Suprapubic skin (tissue), 4 donors: ENCODE results near the gene ACVR2B. TPM values are rescaled to one million over a fixed set of nuclear protein-coding genes. Genes with fewer than 3 reads are reported as not detected.

Source experiments
- DNase-seq, 2 donors: peaks; one replicate each; pipeline ENCODE4 v3.0.0-alpha.2; 2019; ENCODE audit warnings: low spot score in 2 of 2
- H3K27ac ChIP-seq: fragments of 200-600 bp; sonication (generic); one replicate; pipeline ENCODE4 v1.5.1; 2019
- H3K27me3 ChIP-seq: fragments of 200-600 bp; sonication (generic); one replicate; pipeline ENCODE4 v1.5.1; 2019
- H3K36me3 ChIP-seq: fragments of 200-600 bp; sonication (generic); one replicate; pipeline ENCODE4 v1.5.1; 2019
- H3K4me1 ChIP-seq: fragments of 200-600 bp; sonication (generic); one replicate; pipeline ENCODE4 v1.5.1; 2019
- H3K4me3 ChIP-seq: fragments of 200-600 bp; sonication (generic); one replicate; pipeline ENCODE4 v1.5.1; 2019; ENCODE audit warnings: mild to moderate bottlenecking
- H3K9me3 ChIP-seq: fragments of 200-600 bp; sonication (generic); one replicate; pipeline ENCODE4 v1.5.1; 2019
- CTCF ChIP-seq, 2 donors: fragments of 200-600 bp in 1 of 2; fragments of 450-650 bp in 1 of 2; sonication (generic) in 1 of 2; IDR thresholded peaks; one replicate each; pipeline ENCODE4 v1.5.1; 2016 to 2019; ENCODE audit warnings: antibody characterized with exemption in 2 of 2, mild to moderate bottlenecking in 1 of 2, moderate library complexity in 1 of 2
- EP300 ChIP-seq: sonication (generic); formaldehyde crosslinking; IDR thresholded peaks from one replicate; pipeline ENCODE4 v1.6.1; 2017; ENCODE audit warnings: antibody characterized with exemption
- POLR2A ChIP-seq, 2 donors: fragments of 450-650 bp; IDR thresholded peaks; one replicate each; pipeline ENCODE4 v1.6.1; 2017; ENCODE audit warnings: antibody characterized with exemption in 2 of 2, mild to moderate bottlenecking in 2 of 2, moderate library complexity in 2 of 2
- POLR2AphosphoS5 ChIP-seq, 3 donors: sonication (generic); formaldehyde crosslinking; IDR thresholded peaks; one replicate each; pipeline ENCODE4 v1.6.1; 2017; ENCODE audit warnings: antibody characterized with exemption in 3 of 3
- WGBS: methylation state at CpG from one replicate; pipeline ENCODE4 v1.1.5; 2018; 5-methylcytosine and 5-hydroxymethylcytosine counted together
- total RNA-seq, 4 donors: library from RNA; depleted of rRNA; stranded (reverse); fragments of >200 nt; gene quantifications; one replicate each; pipeline ENCODE4 v1.1.0, GENCODE V29; 2016

Gene ACVR2B
- total RNA-seq, 4 donors from 2014 or later, result 1.1 to 8.9 (median 3.1) TPM

- H3K27me3 ChIP-seq, result no peaks in the 10 kb centered on the region
- no peak for TF ChIP-seq POLR2AphosphoS5 (IDR thresholded peaks at IDR 0.05)
- no peak for TF ChIP-seq POLR2A (IDR thresholded peaks at IDR 0.05)
- no peak for TF ChIP-seq CTCF (IDR thresholded peaks at IDR 0.05)
- TF ChIP-seq EP300, result no peak
- no peaks in the 10 kb centered on the region for H3K36me3 ChIP-seq
- peaks cover 5% of the 10 kb centered on the region for H3K9me3 ChIP-seq
- no peak overlapping the region for H3K4me3 ChIP-seq
- H3K4me1 ChIP-seq, result no peaks in the 10 kb centered on the region
- WGBS, result 67% methylated on average over 1 of the region's 1 CpG
- no peak for DNase-seq
- H3K27ac ChIP-seq, result no peak overlapping the region
Measured at GRCh38 chr3:38468765-38469164, 15.1 kb downstream of the ACVR2B start.

GRCh38 chr3:38469852-38470251 lies 16.2 kb downstream of the ACVR2B start:
- peaks cover 5% of the 10 kb centered on the region for H3K9me3 ChIP-seq
- no peak for TF ChIP-seq CTCF (IDR thresholded peaks at IDR 0.05)
- TF ChIP-seq EP300, result no peak
- no peak for DNase-seq
- no peaks in the 10 kb centered on the region for H3K27me3 ChIP-seq
- H3K4me3 ChIP-seq, result no peak overlapping the region
- no peak overlapping the region for H3K27ac ChIP-seq
- no peaks in the 10 kb centered on the region for H3K4me1 ChIP-seq
- no peaks in the 10 kb centered on the region for H3K36me3 ChIP-seq
- 98% methylated on average over 1 of the region's 1 CpG for WGBS

- Histone ChIP-seq H3K27me3 (no peaks in the 10 kb centered on the region), H3K4me3 (no peak overlapping the region), H3K27ac (no peak overlapping the region), H3K4me1 (no peaks in the 10 kb centered on the region), H3K9me3 (peaks cover 5% of the 10 kb centered on the region), H3K36me3 (no peaks in the 10 kb centered on the region)
- no peak for DNase-seq
- 89% methylated on average over 3 of the region's 3 CpGs for WGBS
- TF ChIP-seq POLR2A (IDR thresholded peaks at IDR 0.05) (no peak), EP300 (no peak), CTCF (IDR thresholded peaks at IDR 0.05) (no peak), POLR2AphosphoS5 (IDR thresholded peaks at IDR 0.05) (no peak)
Measured at GRCh38 chr3:38471260-38471857, 17.7 kb downstream of the ACVR2B start.

- no peaks in the 10 kb centered on the region for H3K4me1 ChIP-seq
- no peak overlapping the region for H3K4me3 ChIP-seq
- no CpG with 5 or more reads among the region's 1 CpG for WGBS
- H3K36me3 ChIP-seq, result no peaks in the 10 kb centered on the region
- DNase-seq, result no peak
- H3K27me3 ChIP-seq, result no peaks in the 10 kb centered on the region
- no peak for TF ChIP-seq POLR2AphosphoS5 (IDR thresholded peaks at IDR 0.05)
- no peak for TF ChIP-seq CTCF (IDR thresholded peaks at IDR 0.05)
- no peak for TF ChIP-seq POLR2A (IDR thresholded peaks at IDR 0.05)
- TF ChIP-seq EP300, result no peak
- no peak overlapping the region for H3K27ac ChIP-seq
- peaks cover 5% of the 10 kb centered on the region for H3K9me3 ChIP-seq
Measured at GRCh38 chr3:38472342-38472741, 18.7 kb downstream of the ACVR2B start.

- Histone ChIP-seq H3K4me3 (no peak overlapping the region), H3K36me3 (no peaks in the 10 kb centered on the region), H3K27me3 (no peaks in the 10 kb centered on the region), H3K27ac (no peak overlapping the region), H3K9me3 (peaks cover 5% of the 10 kb centered on the region), H3K4me1 (no peaks in the 10 kb centered on the region)
- TF ChIP-seq CTCF (IDR thresholded peaks at IDR 0.05) (no peak), POLR2AphosphoS5 (IDR thresholded peaks at IDR 0.05) (no peak), EP300 (no peak), POLR2A (IDR thresholded peaks at IDR 0.05) (no peak)
- DNase-seq, result no peak
- WGBS, result 83% methylated on average over 2 of the region's 2 CpGs
Measured at GRCh38 chr3:38473229-38473628, 19.5 kb downstream of the ACVR2B start.
